GM12874 (cell line): Measurements from ENCODE around the gene MPPED1.

Source experiments
- CTCF ChIP-seq: IDR thresholded peaks from 2 replicates; pipeline ENCODE4 v1.5.1; 2011; ENCODE audit warnings: low read depth, mild to moderate bottlenecking, control low read depth, low read length, moderate library complexity; ENCODE audit not compliant: insufficient read depth

MPPED1 gene

GRCh38 chr22:43440556-43440955 is 28.7 kb downstream of the MPPED1 start:
- no peak for TF ChIP-seq CTCF

- no peak for TF ChIP-seq CTCF
Measured at GRCh38 chr22:43441216-43441615, 29.4 kb downstream of the MPPED1 start.

GRCh38 chr22:43441751-43442150 is 29.9 kb downstream of the MPPED1 start:
- TF ChIP-seq CTCF: no peak

- no peak for TF ChIP-seq CTCF
Measured at GRCh38 chr22:43442386-43443151, 30.8 kb downstream of the MPPED1 start.

- no peak for TF ChIP-seq CTCF
Measured at GRCh38 chr22:43443152-43443471, 31.3 kb downstream of the MPPED1 start.

- TF ChIP-seq CTCF: no peak
Measured at GRCh38 chr22:43446037-43446803, 34.4 kb downstream of the MPPED1 start.

GRCh38 chr22:43446916-43447315 is 35.1 kb downstream of the MPPED1 start:
- TF ChIP-seq CTCF: no peak
